GM12878 (cell line): ENCODE data around the gene TLE3. TPM values are rescaled to one million over a fixed set of nuclear protein-coding genes. Genes with fewer than 3 reads are reported as not detected.

Experiments
- ATAC-seq: fragments of 200-7000 bp; cut with Tn5 transposase; 3 replicates; pipeline ENCODE4 v1.9.1; 2020; ENCODE audit warnings: mild to moderate bottlenecking, moderate library complexity
- BruUV-seq: library from RNA; stranded (reverse); fragments of 400-500 nt; replicated peaks from 2 replicates; lab custom pipeline; 2021; lab: Mats Ljungman, UMichigan
- CTCF ChIA-PET: fragments of 300-600 bp; sonication (Branson Sonifier 250); formaldehyde crosslinking; extraction: SDS; loops from one replicate; lab custom pipeline; 2021; ENCODE audit warnings: inconsistent platforms; lab: Yijun Ruan, JAX
- POLR2A ChIA-PET: fragments of 350-600 bp; formaldehyde crosslinking; extraction: SDS; loops from one replicate; lab custom pipeline; 2021; ENCODE audit warnings: inconsistent platforms; lab: Charles Lee
- RAD21 ChIA-PET: fragments of 300-600 bp; sonication (Branson Sonifier 250); formaldehyde crosslinking; loops from one replicate; lab custom pipeline; 2023; ENCODE audit warnings: antibody characterized with exemption; ENCODE audit not compliant: unreplicated experiment; lab: Charles Lee
- SMC1A ChIA-PET: fragments of 300-600 bp; sonication (Branson Sonifier 250); formaldehyde crosslinking; loops from one replicate; lab custom pipeline; 2023; ENCODE audit not compliant: unreplicated experiment, uncharacterized antibody; lab: Charles Lee
- DNase-seq: peaks from one replicate; pipeline ENCODE4 v3.0.0-alpha.2; 2011; ENCODE audit warnings: low read depth, low spot score
- FAIRE-seq: peaks from 3 replicates; lab custom pipeline; 2011; peaks lifted over from hg19 to GRCh38; lab: Jason Lieb, UNC
- H2AFZ ChIP-seq: 2 replicates; pipeline ENCODE4 v1.6.0; 2011; ENCODE audit warnings: low read depth, low read length, control low read depth; ENCODE audit not compliant: control insufficient read depth
- H3K27ac ChIP-seq: 2 replicates; pipeline ENCODE4 v1.5.1; 2011; ENCODE audit warnings: control low read depth; ENCODE audit not compliant: control insufficient read depth, insufficient read depth
- H3K27me3 ChIP-seq, 2 experiments: replicated peaks in 1 of 2; 2 replicates each; pipeline versions ENCODE4 v1.6.0 to v1.6.1; 2011; ENCODE audit warnings: low read length in 1 of 2; ENCODE audit not compliant: control insufficient read depth in 2 of 2, insufficient read depth in 2 of 2
- H3K36me3 ChIP-seq, 2 experiments: 2 replicates each; pipeline ENCODE4 v1.5.1; 2011; ENCODE audit warnings: low read length in 1 of 2; ENCODE audit not compliant: control insufficient read depth in 2 of 2, insufficient read depth in 2 of 2
- H3K4me1 ChIP-seq: 2 replicates; pipeline ENCODE4 v1.6.1; 2011; ENCODE audit warnings: mild to moderate bottlenecking, low read length, moderate library complexity, mixed read lengths; ENCODE audit not compliant: control insufficient read depth, insufficient read depth
- H3K4me2 ChIP-seq: 2 replicates; pipeline ENCODE4 v1.6.0; 2011; ENCODE audit warnings: control low read depth; ENCODE audit not compliant: control insufficient read depth, insufficient read depth
- H3K4me3 ChIP-seq: fragments of 200-600 bp; sonication (generic); 2 replicates; pipeline ENCODE4 v1.5.1; 2016
- H3K79me2 ChIP-seq: 2 replicates; pipeline ENCODE4 v1.6.0; 2011; ENCODE audit warnings: low read length; ENCODE audit not compliant: control insufficient read depth, insufficient read depth
- H3K9ac ChIP-seq: 2 replicates; pipeline ENCODE4 v1.8.0; 2011; ENCODE audit warnings: low read length, control low read depth, mixed read lengths; ENCODE audit not compliant: control insufficient read depth, insufficient read depth
- H3K9me3 ChIP-seq: replicated peaks from 3 replicates; pipeline ENCODE4 v1.5.1; 2011; ENCODE audit warnings: mild to moderate bottlenecking, low read length; ENCODE audit not compliant: control insufficient read depth, insufficient read depth
- H4K20me1 ChIP-seq: 2 replicates; pipeline ENCODE4 v1.6.0; 2011; ENCODE audit not compliant: control insufficient read depth, insufficient read depth
- BCL11A ChIP-seq: IDR thresholded peaks from 2 replicates; pipeline ENCODE4 v1.6.1; 2011; ENCODE audit warnings: low read depth, low read length
- BCLAF1 ChIP-seq: fragments of 450-650 bp; IDR thresholded peaks from 2 replicates; pipeline ENCODE4 v1.6.1; 2017; ENCODE audit warnings: antibody characterized with exemption, mild to moderate bottlenecking, moderate library complexity
- DPF2 ChIP-seq: fragments of 450-650 bp; IDR thresholded peaks from 2 replicates; pipeline ENCODE4 v1.6.1; 2017; ENCODE audit warnings: mild to moderate bottlenecking
- E2F8 ChIP-seq: fragments of 450-650 bp; IDR thresholded peaks from 2 replicates; pipeline ENCODE4 v1.6.1; 2018; ENCODE audit warnings: mild to moderate bottlenecking, low read depth, moderate library complexity; ENCODE audit not compliant: partially characterized antibody
- EED ChIP-seq: sonication (generic); IDR thresholded peaks from 2 replicates; pipeline ENCODE4 v1.6.1; 2016; ENCODE audit warnings: antibody characterized with exemption, low read depth
- ESRRA ChIP-seq: IDR thresholded peaks from 2 replicates; pipeline ENCODE4 v1.6.1; 2012; ENCODE audit warnings: mild to moderate bottlenecking, low read length, improper control_type of control experiment
- HCFC1 ChIP-seq: fragments of 150-350 bp; IDR thresholded peaks from 2 replicates; pipeline ENCODE4 v1.6.1; 2014; ENCODE audit warnings: low read length
- HDAC2 ChIP-seq: fragments of 200-600 bp; sonication (generic); IDR thresholded peaks from 2 replicates; pipeline ENCODE4 v1.6.1; 2017
- IRF4 ChIP-seq: IDR thresholded peaks from 2 replicates; pipeline ENCODE4 v1.6.1; 2011; ENCODE audit warnings: low read depth, low read length
- KAT2A ChIP-seq: conservative IDR thresholded peaks from 2 replicates; pipeline ENCODE4 v1.6.1; 2011; ENCODE audit warnings: low read depth, low read length; ENCODE audit not compliant: control insufficient read depth
- KLF5 ChIP-seq: fragments of 450-650 bp; IDR thresholded peaks from 2 replicates; pipeline ENCODE4 v1.6.1; 2014; ENCODE audit warnings: mild to moderate bottlenecking; ENCODE audit not compliant: partially characterized antibody
- MYB ChIP-seq: fragments of 150-350 bp; IDR thresholded peaks from 2 replicates; pipeline ENCODE4 v1.6.1; 2014; ENCODE audit warnings: mild to moderate bottlenecking, low read depth, low read length, borderline replicate concordance
- NR2F1 ChIP-seq: fragments of 450-650 bp; conservative IDR thresholded peaks from 2 replicates; pipeline ENCODE4 v1.6.1; 2017; ENCODE audit warnings: mild to moderate bottlenecking
- POLR2AphosphoS5 ChIP-seq: IDR thresholded peaks from 2 replicates; pipeline ENCODE4 v1.6.1; 2011; ENCODE audit warnings: mild to moderate bottlenecking, low read length, inconsistent platforms
- RUNX3 ChIP-seq: IDR thresholded peaks from 2 replicates; pipeline ENCODE4 v1.6.1; 2012; ENCODE audit warnings: low read length, inconsistent platforms
- SMC3 ChIP-seq: IDR thresholded peaks from 2 replicates; pipeline ENCODE4 v1.6.1; 2011; ENCODE audit warnings: low read length, improper control_type of control experiment, borderline replicate concordance
- SRF ChIP-seq, 2 experiments: IDR thresholded peaks; 2 replicates each; pipeline ENCODE4 v1.6.1; 2011; ENCODE audit warnings: low read depth in 2 of 2, low read length in 2 of 2, mild to moderate bottlenecking in 1 of 2, moderate library complexity in 1 of 2
- YBX1 ChIP-seq: fragments of 450-650 bp; IDR thresholded peaks from 2 replicates; pipeline ENCODE4 v1.6.1; 2016; ENCODE audit warnings: antibody characterized with exemption
- WGBS: methylation state at CpG from one replicate; pipeline ENCODE4 v1.1.6; 2016; ENCODE audit warnings: low lambda C conversion rate; ENCODE audit not compliant: insufficient replicate concordance, insufficient coverage; ENCODE audit errors: missing lambda C conversion rate; 5-methylcytosine and 5-hydroxymethylcytosine counted together
- in situ Hi-C: fragments of 300-500 bp; cut with MboI; formaldehyde crosslinking; loops from 9 replicates; pipeline ENCODE4 v1.14.3; 2018; ENCODE audit warnings: mixed read lengths
- intact Hi-C: fragments of 100-400 bp; cut with micrococcal nuclease; formaldehyde crosslinking; loops from one replicate; pipeline ENCODE4 v1.14.2; 2022; ENCODE audit not compliant: unreplicated experiment
- polyA plus RNA-seq, 11 experiments: library from polyadenylated mRNA; depleted of rRNA in 4 of 11; unstranded in 6 of 11; stranded (reverse) in 5 of 11; fragments of >200 nt; fragmentation: Nextera tagmentation in 4 of 11; fragmentation: Illumina TruSeq in 1 of 11; extraction: Ambion mirVana in 4 of 11; extraction: Trizol in 1 of 11; gene quantifications; 1 replicate in 1 of 11; 2 replicates in 10 of 11; pipeline versions ENCODE4 v1.2.1 to v1.2.3, GENCODE V29; 2011 to 2016; ENCODE audit warnings: inconsistent platforms in 2 of 11, missing spikeins in 2 of 11, low read depth in 1 of 11
- total RNA-seq, 4 experiments: library from RNA; depleted of rRNA in 3 of 4; stranded (reverse); fragments of >200 nt in 3 of 4; fragmentation: Illumina TruSeq in 1 of 4; extraction: Trizol in 1 of 4; gene quantifications; 2 replicates each; pipeline versions ENCODE4 v1.2.1 to v1.2.3, GENCODE V29; 2013 to 2021

The TLE3 gene
- total and polyA plus RNA-seq, 10 of the 15 experiments (the other 5 are each of a cell fraction or from before 2014, with no cell fraction given): 1.2 to 65.5 (median 9.7) TPM

- TF ChIP-seq IRF4 (no peak), BCL11A (no peak), EED (no peak), E2F8 (no peak), KLF5 (no peak), SMC3 (no peak)
These were observed 37.3 kb downstream of the TLE3 start (continued) for GRCh38 chr15:70060214-70060992.

- FAIRE-seq: no peak
- CTCF ChIA-PET: no interaction called here
- SMC1A ChIA-PET: no interaction called here
- H3K79me2 ChIP-seq: no peaks in the 10 kb centered on the region
- H3K27me3 ChIP-seq: no peaks in the 10 kb centered on the region
- intact Hi-C loops (no loop called here), in situ Hi-C loops (no loop called here)
- H3K4me3 ChIP-seq: no peak overlapping the region
- no peak overlapping the region for H3K27ac ChIP-seq
- DNase-seq: no peak
- H3K4me1 ChIP-seq: no peaks in the 10 kb centered on the region
- H3K9ac ChIP-seq: no peak overlapping the region
- H3K36me3 ChIP-seq: peaks cover 38 to 58% of the 10 kb centered on the region in 2 experiments
- POLR2A ChIA-PET: no interaction called here
- H2AFZ ChIP-seq: no peak overlapping the region
- no peak for ATAC-seq
- H3K9me3 ChIP-seq: no peaks in the 10 kb centered on the region
- H3K4me2 ChIP-seq: no peak overlapping the region
- H4K20me1 ChIP-seq: no peaks in the 10 kb centered on the region
- 79% methylated on average over 7 of the region's 8 CpGs for WGBS
- RAD21 ChIA-PET: no interaction called here
- BruUV-seq: no TSS peak
- TF ChIP-seq POLR2AphosphoS5: no peak; the same call in 1 of the 2 replicates
- TF ChIP-seq SRF (IDR thresholded peaks at IDR 0.05; ENCODE audit: low read depth in 2 of 2, low read length in 2 of 2): no peak
- no peak for TF ChIP-seq BCLAF1
- no peak for TF ChIP-seq MYB
- no peak for TF ChIP-seq ESRRA
- no peak for TF ChIP-seq KAT2A
- TF ChIP-seq YBX1: no peak
- TF ChIP-seq NR2F1: no peak
- no peak for TF ChIP-seq DPF2
- no peak for TF ChIP-seq RUNX3
- TF ChIP-seq HDAC2: no peak
- no peak for TF ChIP-seq HCFC1
These were observed 38.1 kb downstream of the TLE3 start for GRCh38 chr15:70059476-70060213.
